A549 (cell line): ENCODE results near the gene FAXC. TPM values are rescaled to one million over a fixed set of nuclear protein-coding genes. Genes with fewer than 3 reads are reported as not detected.

Experiments used
- ATAC-seq, 2 experiments: fragments of 200-7000 bp in 1 of 2; fragments of >200 bp in 1 of 2; cut with Nextera tagmentation in 1 of 2; cut with Tn5 transposase in 1 of 2; 3 replicates each; pipeline versions ENCODE4 v1.8.0 to v1.9.1; 2018 to 2020; ENCODE audit warnings: mild to moderate bottlenecking in 1 of 2, moderate library complexity in 1 of 2
- CTCF ChIA-PET: fragments of 300-600 bp; sonication (Branson Sonifier 250); formaldehyde crosslinking; extraction: SDS; loops from one replicate; lab custom pipeline; 2021; ENCODE audit warnings: antibody characterized with exemption, inconsistent platforms; lab: Yijun Ruan, JAX
- POLR2A ChIA-PET: fragments of 350-600 bp; formaldehyde crosslinking; extraction: SDS; loops from one replicate; lab custom pipeline; 2021; ENCODE audit warnings: antibody characterized with exemption, inconsistent platforms; lab: Yijun Ruan, JAX
- DNase-seq, 2 experiments: peaks; one replicate each; pipeline versions ENCODE4 v3.0.0 to v3.0.0-alpha.2; 2011 to 2016; ENCODE audit warnings: low read depth in 1 of 2, low spot score in 1 of 2
- FAIRE-seq: peaks from 2 replicates; lab custom pipeline; 2011; peaks lifted over from hg19 to GRCh38; lab: Jason Lieb, UNC
- H3K27ac ChIP-seq, 2 experiments: fragments of >200 bp; sonication (Bioruptor Twin); formaldehyde crosslinking; 3 replicates each; pipeline ENCODE4 v1.5.1; 2016 to 2017
- H3K4me1 ChIP-seq: fragments of >200 bp; sonication (Bioruptor Twin); formaldehyde crosslinking; 3 replicates; pipeline ENCODE4 v1.6.1; 2016
- H3K4me2 ChIP-seq: fragments of >200 bp; sonication (Bioruptor Twin); formaldehyde crosslinking; 3 replicates; pipeline ENCODE4 v1.6.1; 2016
- H3K4me3 ChIP-seq: fragments of >200 bp; sonication (Bioruptor Twin); formaldehyde crosslinking; 3 replicates; pipeline ENCODE4 v1.5.1; 2016
- H3K9me3 ChIP-seq: fragments of >200 bp; sonication (Bioruptor Twin); formaldehyde crosslinking; 3 replicates; pipeline ENCODE4 v1.6.1; 2016
- BHLHE40 ChIP-seq: IDR thresholded peaks from 2 replicates; pipeline ENCODE4 v1.6.1; 2012; ENCODE audit warnings: low read depth, low read length, inconsistent platforms
- CBX8 ChIP-seq: fragments of 200-600 bp; sonication (generic); IDR thresholded peaks from 2 replicates; pipeline ENCODE4 v1.6.1; 2016
- EHF ChIP-seq: fragments of 250-450 bp; sonication (Bioruptor Pico); IDR thresholded peaks from 2 replicates; pipeline ENCODE4 v1.5.0; 2020; ENCODE audit warnings: mild to moderate bottlenecking
- FOSB ChIP-seq: fragments of 250-450 bp; sonication (Bioruptor Pico); IDR thresholded peaks from 2 replicates; pipeline ENCODE4 v1.5.0; 2020; ENCODE audit warnings: mild to moderate bottlenecking, moderate library complexity
- GATA3 ChIP-seq: IDR thresholded peaks from 2 replicates; pipeline ENCODE4 v1.6.1; 2012; ENCODE audit warnings: borderline replicate concordance
- HOXA7 ChIP-seq: fragments of 250-450 bp; sonication (Bioruptor Pico); IDR thresholded peaks from 2 replicates; pipeline ENCODE4 v1.5.0; 2020; ENCODE audit warnings: mild to moderate bottlenecking, moderate library complexity
- MAFK ChIP-seq: fragments of 450-650 bp; IDR thresholded peaks from 2 replicates; pipeline ENCODE4 v1.6.1; 2014; ENCODE audit not compliant: partially characterized antibody
- NFE2L2 ChIP-seq: fragments of 150-350 bp; conservative IDR thresholded peaks from 2 replicates; pipeline ENCODE4 v1.6.1; 2014; ENCODE audit warnings: low read length
- NR3C1 ChIP-seq: fragments of >200 bp; sonication (Bioruptor Twin); formaldehyde crosslinking; IDR thresholded peaks from 3 replicates; pipeline ENCODE4 v1.6.1; 2017
- PHF8 ChIP-seq: fragments of 200-600 bp; sonication (generic); IDR thresholded peaks from 2 replicates; pipeline ENCODE4 v1.6.1; 2016; ENCODE audit warnings: low read depth, mild to moderate bottlenecking, antibody characterized with exemption, moderate library complexity, borderline replicate concordance
- POLR2A ChIP-seq: IDR thresholded peaks from 2 replicates; pipeline ENCODE4 v1.6.1; 2012; ENCODE audit warnings: mild to moderate bottlenecking, low read length
- RAD21 ChIP-seq, 2 experiments: fragments of >200 bp in 1 of 2; sonication (Bioruptor Twin) in 1 of 2; formaldehyde crosslinking in 1 of 2; IDR thresholded peaks in 1 of 2; conservative IDR thresholded peaks in 1 of 2; 2 replicates in 1 of 2; 3 replicates in 1 of 2; pipeline ENCODE4 v1.6.1; 2012 to 2018; ENCODE audit warnings: inconsistent platforms in 1 of 2
- RARB ChIP-seq: fragments of 250-450 bp; sonication (Bioruptor Pico); IDR thresholded peaks from 2 replicates; pipeline ENCODE4 v1.8.0; 2021; ENCODE audit warnings: mild to moderate bottlenecking, moderate library complexity
- RFX5 ChIP-seq: fragments of 450-650 bp; IDR thresholded peaks from 2 replicates; pipeline ENCODE4 v1.7.1; 2014; ENCODE audit warnings: antibody characterized with exemption, mild to moderate bottlenecking, moderate library complexity
- RNF2 ChIP-seq: fragments of 200-600 bp; sonication (generic); IDR thresholded peaks from 2 replicates; pipeline ENCODE4 v1.6.1; 2016; ENCODE audit warnings: low read depth, mild to moderate bottlenecking, antibody characterized with exemption, moderate library complexity, borderline replicate concordance
- SMC3 ChIP-seq: fragments of >200 bp; sonication (Bioruptor Twin); formaldehyde crosslinking; IDR thresholded peaks from 3 replicates; pipeline ENCODE4 v1.6.1; 2018; ENCODE audit warnings: inconsistent platforms
- ZSCAN20 ChIP-seq: fragments of 250-450 bp; sonication (Bioruptor Pico); IDR thresholded peaks from 2 replicates; pipeline ENCODE4 v1.8.0; 2022; ENCODE audit warnings: mild to moderate bottlenecking, moderate library complexity
- WGBS: methylation state at CpG from one replicate; pipeline ENCODE4 v1.1.6; 2017; ENCODE audit errors: missing lambda C conversion rate; 5-methylcytosine and 5-hydroxymethylcytosine counted together
- polyA plus RNA-seq, 4 experiments: library from polyadenylated mRNA; depleted of rRNA in 3 of 4; stranded (reverse); fragments of >200 nt; fragmentation: RNase III in 1 of 4; extraction: RNeasy Plus Mini Kit Qiagen cat#74134 plus additional on column Dnase treatment in 1 of 4; gene quantifications; 2 replicates in 3 of 4; 3 replicates in 1 of 4; pipeline ENCODE4 v1.2.3, GENCODE V29; 2011 to 2017
- TF ChIP-seq, protein P1 (sequence below): fragments of >200 bp; sonication (Bioruptor Twin); formaldehyde crosslinking; IDR thresholded peaks from 3 replicates; pipeline ENCODE4 v1.5.1; 2016
- TF ChIP-seq, protein P2 (sequence below): fragments of >200 bp; sonication (Bioruptor Twin); formaldehyde crosslinking; IDR thresholded peaks from 2 replicates; pipeline ENCODE4 v1.6.1; 2016
- TF ChIP-seq, protein P3 (sequence below): fragments of 150-350 bp; IDR thresholded peaks from 2 replicates; pipeline ENCODE4 v1.6.1; 2014; ENCODE audit warnings: low read depth, mild to moderate bottlenecking, low read length
- TF ChIP-seq, protein P4 (sequence below): IDR thresholded peaks from 2 replicates; pipeline ENCODE4 v1.6.1; 2012
- TF ChIP-seq, protein P5 (sequence below): fragments of 200-600 bp; sonication (generic); IDR thresholded peaks from 2 replicates; pipeline ENCODE4 v1.6.1; 2016; ENCODE audit warnings: antibody characterized with exemption, mild to moderate bottlenecking, moderate library complexity

FAXC gene
- polyA plus RNA-seq, 2 of the 4 experiments (the other 2 are of a cell fraction) = 5.8 to 9.8 TPM

DNA sequence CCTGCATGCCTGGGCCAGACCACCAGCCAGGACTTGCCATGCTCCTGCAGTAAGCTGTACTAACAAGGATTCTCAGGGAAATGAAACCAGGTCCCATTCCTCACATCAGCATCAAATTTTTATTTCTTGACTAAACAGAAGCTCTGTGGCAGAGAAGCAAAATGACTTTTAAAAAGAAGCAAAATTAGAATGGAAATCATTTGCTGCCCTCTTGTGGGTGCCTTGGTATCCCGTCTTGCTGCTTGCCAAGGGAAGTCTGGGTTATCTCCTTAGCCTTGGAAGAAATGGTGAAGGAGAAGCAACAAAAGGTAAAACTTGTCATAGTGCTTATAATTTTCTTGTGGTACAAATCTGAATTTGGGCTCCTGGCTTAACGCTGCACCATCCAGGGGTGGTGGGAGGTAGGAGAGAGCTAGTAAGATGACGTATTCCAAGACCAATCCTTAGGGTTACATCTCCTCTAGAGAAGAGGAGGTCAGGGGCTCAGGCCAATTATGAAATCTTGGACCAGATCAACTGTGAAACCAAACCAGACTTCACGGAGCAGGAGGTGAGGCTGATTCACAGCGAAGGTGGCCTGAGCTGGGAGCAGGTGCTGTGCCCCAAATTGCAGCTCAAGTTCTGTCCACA lies 107.5 kb downstream of the FAXC start:
- ChIA-PET CTCF (interaction anchor here (0.8 to 2.1 kb wide), 9 partner anchors 20 to 421 kb away, joined by 3 to 13 read pairs (median 3); no protein-coding TSS in a partner anchor), POLR2A (no interaction called here)
- TF ChIP-seq RAD21 (conservative IDR thresholded peaks at IDR 0.05 in 1 of 2, IDR thresholded peaks at IDR 0.05 in 1 of 2) (peak; percentile 41 to 43; a peak in 2 of 5 replicates), RNF2 (no peak)
- TF ChIP-seq, protein P1, sequence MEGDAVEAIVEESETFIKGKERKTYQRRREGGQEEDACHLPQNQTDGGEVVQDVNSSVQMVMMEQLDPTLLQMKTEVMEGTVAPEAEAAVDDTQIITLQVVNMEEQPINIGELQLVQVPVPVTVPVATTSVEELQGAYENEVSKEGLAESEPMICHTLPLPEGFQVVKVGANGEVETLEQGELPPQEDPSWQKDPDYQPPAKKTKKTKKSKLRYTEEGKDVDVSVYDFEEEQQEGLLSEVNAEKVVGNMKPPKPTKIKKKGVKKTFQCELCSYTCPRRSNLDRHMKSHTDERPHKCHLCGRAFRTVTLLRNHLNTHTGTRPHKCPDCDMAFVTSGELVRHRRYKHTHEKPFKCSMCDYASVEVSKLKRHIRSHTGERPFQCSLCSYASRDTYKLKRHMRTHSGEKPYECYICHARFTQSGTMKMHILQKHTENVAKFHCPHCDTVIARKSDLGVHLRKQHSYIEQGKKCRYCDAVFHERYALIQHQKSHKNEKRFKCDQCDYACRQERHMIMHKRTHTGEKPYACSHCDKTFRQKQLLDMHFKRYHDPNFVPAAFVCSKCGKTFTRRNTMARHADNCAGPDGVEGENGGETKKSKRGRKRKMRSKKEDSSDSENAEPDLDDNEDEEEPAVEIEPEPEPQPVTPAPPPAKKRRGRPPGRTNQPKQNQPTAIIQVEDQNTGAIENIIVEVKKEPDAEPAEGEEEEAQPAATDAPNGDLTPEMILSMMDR = peak; percentile 44
- no peak overlapping the region for H3K4me3 ChIP-seq
- ATAC-seq (peak; percentile 59 to 68; a peak in 4 of 6 replicates), DNase-seq (peak in 1 of 2 experiments; percentile 40), FAIRE-seq (no peak)
- no peak overlapping the region for H3K27ac ChIP-seq
- no peaks in the 10 kb centered on the region for H3K9me3 ChIP-seq
- no peak overlapping the region for H3K4me2 ChIP-seq
- WGBS = 8% methylated on average over 4 of the region's 5 CpGs
- no peaks in the 10 kb centered on the region for H3K4me1 ChIP-seq

DNA sequence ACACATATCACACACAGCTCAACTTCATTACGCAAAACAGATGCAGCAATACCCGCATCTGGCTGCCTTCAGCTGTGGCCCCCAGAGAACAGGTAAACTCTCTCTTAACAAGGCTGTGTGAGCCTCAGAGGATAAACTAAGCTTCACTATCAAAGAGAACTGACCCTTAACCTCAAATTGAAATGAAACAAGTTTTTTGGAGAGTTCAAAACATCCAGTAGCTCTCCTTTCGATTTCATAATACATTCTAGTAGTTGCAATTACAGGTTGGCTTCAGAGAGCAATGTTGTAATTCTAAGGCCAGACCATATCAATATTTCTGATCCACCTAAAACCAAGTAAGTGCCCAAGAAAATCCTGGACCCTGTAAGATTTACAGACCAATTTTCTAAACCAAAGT lies 113.5 kb downstream of the FAXC start:
- POLR2A ChIA-PET = no interaction called here
- H3K4me3 ChIP-seq = no peak overlapping the region
- TF ChIP-seq POLR2A (no peak), RARB (CRISPR knock-in tag) (no peak), RFX5 (no peak), SMC3 (no peak), ZSCAN20 (CRISPR knock-in tag) (no peak), NFE2L2 (no peak), RNF2 (no peak), GATA3 (no peak), CBX8 (no peak), MAFK (no peak), PHF8 (no peak), FOSB (no peak), RAD21 (conservative IDR thresholded peaks at IDR 0.05 in 1 of 2, IDR thresholded peaks at IDR 0.05 in 1 of 2) (no peak), EHF (CRISPR knock-in tag) (no peak), HOXA7 (CRISPR knock-in tag) (no peak)
- TF ChIP-seq, protein P2, sequence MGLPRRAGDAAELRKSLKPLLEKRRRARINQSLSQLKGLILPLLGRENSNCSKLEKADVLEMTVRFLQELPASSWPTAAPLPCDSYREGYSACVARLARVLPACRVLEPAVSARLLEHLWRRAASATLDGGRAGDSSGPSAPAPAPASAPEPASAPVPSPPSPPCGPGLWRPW = no peak
- TF ChIP-seq, protein P3, sequence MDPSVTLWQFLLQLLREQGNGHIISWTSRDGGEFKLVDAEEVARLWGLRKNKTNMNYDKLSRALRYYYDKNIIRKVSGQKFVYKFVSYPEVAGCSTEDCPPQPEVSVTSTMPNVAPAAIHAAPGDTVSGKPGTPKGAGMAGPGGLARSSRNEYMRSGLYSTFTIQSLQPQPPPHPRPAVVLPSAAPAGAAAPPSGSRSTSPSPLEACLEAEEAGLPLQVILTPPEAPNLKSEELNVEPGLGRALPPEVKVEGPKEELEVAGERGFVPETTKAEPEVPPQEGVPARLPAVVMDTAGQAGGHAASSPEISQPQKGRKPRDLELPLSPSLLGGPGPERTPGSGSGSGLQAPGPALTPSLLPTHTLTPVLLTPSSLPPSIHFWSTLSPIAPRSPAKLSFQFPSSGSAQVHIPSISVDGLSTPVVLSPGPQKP = no peak
- TF ChIP-seq, protein P4, sequence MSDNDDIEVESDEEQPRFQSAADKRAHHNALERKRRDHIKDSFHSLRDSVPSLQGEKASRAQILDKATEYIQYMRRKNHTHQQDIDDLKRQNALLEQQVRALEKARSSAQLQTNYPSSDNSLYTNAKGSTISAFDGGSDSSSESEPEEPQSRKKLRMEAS = no peak
- no peak overlapping the region for H3K4me2 ChIP-seq
- H3K4me1 ChIP-seq = no peaks in the 10 kb centered on the region
- DNase-seq (no peak), FAIRE-seq (no peak), ATAC-seq (no peak)
- H3K9me3 ChIP-seq = no peaks in the 10 kb centered on the region
- CTCF ChIA-PET = no interaction called here
- WGBS = 29% methylated on average over 3 of the region's 3 CpGs
- no peak overlapping the region for H3K27ac ChIP-seq

DNA sequence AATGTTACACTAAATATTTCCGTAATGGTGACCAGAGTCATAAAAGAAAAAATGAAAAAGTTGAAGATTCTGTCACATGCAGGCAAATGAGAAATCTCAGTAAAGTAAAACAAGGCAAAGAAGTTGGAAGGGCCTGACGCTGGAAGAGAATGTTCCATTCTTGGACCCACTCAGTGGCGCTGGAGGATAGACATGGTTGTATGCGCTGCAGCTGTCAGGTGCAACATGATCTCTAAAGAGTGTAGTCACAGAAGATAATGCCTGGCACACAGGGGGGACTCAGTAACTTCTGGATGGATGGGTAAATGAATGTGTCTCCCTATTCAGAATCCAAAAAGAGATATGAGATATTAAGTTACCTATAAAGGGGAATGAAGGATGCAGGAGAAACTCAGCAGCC lies 116.3 kb downstream of the FAXC start:
- no peak for FAIRE-seq
- CTCF ChIA-PET = no interaction called here
- Histone ChIP-seq H3K27ac (no peak overlapping the region), H3K9me3 (no peaks in the 10 kb centered on the region), H3K4me3 (no peak overlapping the region), H3K4me1 (no peaks in the 10 kb centered on the region), H3K4me2 (no peak overlapping the region)
- POLR2A ChIA-PET = no interaction called here
- whole genome bisulfite sequencing = 20% methylated on average over 4 of the region's 4 CpGs
- ATAC-seq = no peak
- no peak for DNase-seq
- TF ChIP-seq NR3C1 (no peak), EHF (CRISPR knock-in tag) (no peak), ZSCAN20 (CRISPR knock-in tag) (no peak), BHLHE40 (no peak)
- TF ChIP-seq, protein P5, sequence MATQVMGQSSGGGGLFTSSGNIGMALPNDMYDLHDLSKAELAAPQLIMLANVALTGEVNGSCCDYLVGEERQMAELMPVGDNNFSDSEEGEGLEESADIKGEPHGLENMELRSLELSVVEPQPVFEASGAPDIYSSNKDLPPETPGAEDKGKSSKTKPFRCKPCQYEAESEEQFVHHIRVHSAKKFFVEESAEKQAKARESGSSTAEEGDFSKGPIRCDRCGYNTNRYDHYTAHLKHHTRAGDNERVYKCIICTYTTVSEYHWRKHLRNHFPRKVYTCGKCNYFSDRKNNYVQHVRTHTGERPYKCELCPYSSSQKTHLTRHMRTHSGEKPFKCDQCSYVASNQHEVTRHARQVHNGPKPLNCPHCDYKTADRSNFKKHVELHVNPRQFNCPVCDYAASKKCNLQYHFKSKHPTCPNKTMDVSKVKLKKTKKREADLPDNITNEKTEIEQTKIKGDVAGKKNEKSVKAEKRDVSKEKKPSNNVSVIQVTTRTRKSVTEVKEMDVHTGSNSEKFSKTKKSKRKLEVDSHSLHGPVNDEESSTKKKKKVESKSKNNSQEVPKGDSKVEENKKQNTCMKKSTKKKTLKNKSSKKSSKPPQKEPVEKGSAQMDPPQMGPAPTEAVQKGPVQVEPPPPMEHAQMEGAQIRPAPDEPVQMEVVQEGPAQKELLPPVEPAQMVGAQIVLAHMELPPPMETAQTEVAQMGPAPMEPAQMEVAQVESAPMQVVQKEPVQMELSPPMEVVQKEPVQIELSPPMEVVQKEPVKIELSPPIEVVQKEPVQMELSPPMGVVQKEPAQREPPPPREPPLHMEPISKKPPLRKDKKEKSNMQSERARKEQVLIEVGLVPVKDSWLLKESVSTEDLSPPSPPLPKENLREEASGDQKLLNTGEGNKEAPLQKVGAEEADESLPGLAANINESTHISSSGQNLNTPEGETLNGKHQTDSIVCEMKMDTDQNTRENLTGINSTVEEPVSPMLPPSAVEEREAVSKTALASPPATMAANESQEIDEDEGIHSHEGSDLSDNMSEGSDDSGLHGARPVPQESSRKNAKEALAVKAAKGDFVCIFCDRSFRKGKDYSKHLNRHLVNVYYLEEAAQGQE = no peak
- TF ChIP-seq, protein P1 = no peak
